K562 (cell line): ENCODE measurements around the gene CCDC85B. TPM values are rescaled to one million over a fixed set of nuclear protein-coding genes. Genes with fewer than 3 reads are reported as not detected.
A peak's percentile ranks its signal among the peaks of the same experiment; 100 is the strongest.

Source experiments
- CBX5 ChIP-seq: IDR thresholded peaks from 2 replicates; pipeline ENCODE4 v1.6.1; 2014; ENCODE audit warnings: low read depth, borderline replicate concordance
- ETV6 ChIP-seq, 3 experiments: fragments of 150-350 bp in 1 of 3; sonication (generic) in 1 of 3; formaldehyde crosslinking in 1 of 3; IDR thresholded peaks; 2 replicates each; pipeline versions ENCODE4 v1.6.1 to v1.8.0; 2014 to 2022; ENCODE audit warnings: borderline replicate concordance in 2 of 3, low read depth in 2 of 3, antibody characterized with exemption in 1 of 3, low read length in 1 of 3, mild to moderate bottlenecking in 1 of 3, missing genetic modification reagents in 1 of 3
- FIP1L1 ChIP-seq: fragments of 200-400 bp; formaldehyde crosslinking; IDR thresholded peaks from 2 replicates; pipeline ENCODE4 v1.6.1; 2018; ENCODE audit warnings: mild to moderate bottlenecking, low read depth, low read length; ENCODE audit not compliant: poor library complexity, severe bottlenecking
- FOXA3 ChIP-seq, 2 experiments: fragments of 450-650 bp in 1 of 2; sonication (generic) in 1 of 2; formaldehyde crosslinking; IDR thresholded peaks in 1 of 2; conservative IDR thresholded peaks in 1 of 2; 2 replicates each; pipeline versions ENCODE4 v1.4.0 to v1.8.0; 2020 to 2022; ENCODE audit warnings: mild to moderate bottlenecking in 2 of 2, missing genetic modification reagents in 1 of 2
- GTF2B ChIP-seq: IDR thresholded peaks from 2 replicates; pipeline ENCODE4 v1.6.1; 2011; ENCODE audit not compliant: insufficient read length; ENCODE audit errors: extremely low read depth
- HCFC1 ChIP-seq: IDR thresholded peaks from 2 replicates; pipeline ENCODE4 v1.6.1; 2012; ENCODE audit warnings: low read depth, low read length, improper control_type of control experiment
- HDAC2 ChIP-seq: fragments of 450-650 bp; IDR thresholded peaks from 2 replicates; pipeline ENCODE4 v1.6.1; 2016; ENCODE audit warnings: mild to moderate bottlenecking
- HDGF ChIP-seq: fragments of 450-650 bp; IDR thresholded peaks from 2 replicates; pipeline ENCODE4 v1.6.1; 2016
- IRF2 ChIP-seq: sonication (generic); formaldehyde crosslinking; IDR thresholded peaks from 2 replicates; pipeline ENCODE4 v1.8.1; 2022; ENCODE audit warnings: mild to moderate bottlenecking, missing genetic modification reagents
- KAT8 ChIP-seq: fragments of 450-650 bp; IDR thresholded peaks from 2 replicates; pipeline ENCODE4 v1.6.1; 2016; ENCODE audit warnings: low read depth, mild to moderate bottlenecking
- NCOA6 ChIP-seq: fragments of 450-650 bp; IDR thresholded peaks from 2 replicates; pipeline ENCODE4 v1.6.1; 2017; ENCODE audit warnings: mild to moderate bottlenecking
- RBM39 ChIP-seq: fragments of 200-400 bp; formaldehyde crosslinking; optimal IDR thresholded peaks from 2 replicates; pipeline ENCODE3; 2018; ENCODE audit warnings: low read depth, low read length
- SLC30A9 ChIP-seq: fragments of 250-450 bp; sonication (Bioruptor Pico); IDR thresholded peaks from 2 replicates; pipeline ENCODE4 v1.8.0; 2022; ENCODE audit warnings: mild to moderate bottlenecking, moderate library complexity
- SMARCA4 ChIP-seq: fragments of 450-650 bp; IDR thresholded peaks from 2 replicates; pipeline ENCODE4 v1.6.1; 2016
- TAF7 ChIP-seq: fragments of 450-650 bp; IDR thresholded peaks from 2 replicates; pipeline ENCODE4 v1.6.1; 2016; ENCODE audit warnings: missing genetic modification characterization, missing compliant biosample characterization
- TFE3 ChIP-seq: fragments of 450-650 bp; formaldehyde crosslinking; IDR thresholded peaks from 2 replicates; pipeline ENCODE4 v1.4.0; 2020; ENCODE audit warnings: mild to moderate bottlenecking, mixed read lengths
- THAP12 ChIP-seq: fragments of 250-450 bp; sonication (Bioruptor Pico); IDR thresholded peaks from 2 replicates; pipeline ENCODE4 v1.9.0; 2021; ENCODE audit warnings: mild to moderate bottlenecking, inconsistent platforms
- WHSC1 ChIP-seq: IDR thresholded peaks from one replicate; pipeline ENCODE4 v1.6.1; 2012; ENCODE audit warnings: low read length, control low read depth, inconsistent platforms
- YY1 ChIP-seq, 3 experiments: IDR thresholded peaks; 2 replicates each; pipeline ENCODE4 v1.6.1; 2011; ENCODE audit warnings: low read length in 2 of 3, mild to moderate bottlenecking in 2 of 3, moderate library complexity in 2 of 3, borderline replicate concordance in 1 of 3, control low read depth in 1 of 3, low read depth in 1 of 3; ENCODE audit not compliant: insufficient read depth in 3 of 3, insufficient replicate concordance in 2 of 3, control insufficient read depth in 1 of 3, insufficient read length in 1 of 3; ENCODE audit errors: extremely low read depth in 1 of 3
- ZNF3 ChIP-seq: fragments of 250-450 bp; sonication (Bioruptor Pico); IDR thresholded peaks from 2 replicates; pipeline ENCODE4 v1.5.0; 2021; ENCODE audit warnings: mild to moderate bottlenecking, moderate library complexity
- polyA plus RNA-seq, 8 experiments: library from polyadenylated mRNA; depleted of rRNA in 4 of 8; stranded (reverse) in 5 of 8; unstranded in 3 of 8; fragments of >200 nt; fragmentation: Nextera tagmentation in 2 of 8; fragmentation: Illumina TruSeq in 1 of 8; extraction: Ambion mirVana in 2 of 8; extraction: Trizol in 1 of 8; gene quantifications; 2 replicates each; pipeline versions ENCODE4 v1.2.1 to v1.2.3, GENCODE V29; 2011 to 2014; ENCODE audit warnings: inconsistent platforms in 1 of 8, missing spikeins in 1 of 8
- total RNA-seq, 7 experiments: library from RNA; depleted of rRNA in 6 of 7; stranded (reverse); fragments of >200 nt in 6 of 7; fragmentation: Illumina TruSeq in 2 of 7; extraction: Trizol in 2 of 7; gene quantifications; 2 replicates each; pipeline versions ENCODE4 v1.2.1 to v1.2.3, GENCODE V29; 2011 to 2021; ENCODE audit warnings: low replicate concordance in 1 of 7

CCDC85B gene
- total and polyA plus RNA-seq, 9 of the 15 experiments (the other 6 are each of a cell fraction or from before 2014, with no cell fraction given), result 0.14 to 138 (median 6.2) TPM

GRCh38 chr11:65873318-65874156, 16.9 kb upstream of the CCDC85B start (continued):
- no peak for TF ChIP-seq KAT8
- no peak for TF ChIP-seq GTF2B
- no peak for TF ChIP-seq NCOA6
- no peak for TF ChIP-seq ZNF3 (CRISPR knock-in tag)
- TF ChIP-seq RBM39, result no peak
- no peak for TF ChIP-seq FOXA3 (CRISPR knock-in tag; conservative IDR thresholded peaks at IDR 0.05 in 1 of 2, IDR thresholded peaks at IDR 0.05 in 1 of 2)
- no peak for TF ChIP-seq SLC30A9 (CRISPR knock-in tag)
- no peak for TF ChIP-seq HCFC1
- no peak for TF ChIP-seq TAF7 (tag)
- TF ChIP-seq WHSC1, result no peak
- TF ChIP-seq HDGF, result no peak
- TF ChIP-seq CBX5, result no peak
- peak; percentile 26; the same call in 1 of the 2 replicates for TF ChIP-seq SMARCA4
- no peak for TF ChIP-seq FIP1L1
- TF ChIP-seq YY1 (IDR thresholded peaks at IDR 0.05; ENCODE audit: borderline replicate concordance in 1 of 3, control insufficient read depth in 1 of 3, extremely low read depth in 1 of 3, insufficient read depth in 3 of 3, insufficient read length in 1 of 3, insufficient replicate concordance in 2 of 3, low read depth in 1 of 3, low read length in 2 of 3), result peak in 1 of 3 experiments; percentile 7
- peak; percentile 71 for TF ChIP-seq TFE3 (CRISPR knock-in tag)
- TF ChIP-seq ETV6 (IDR thresholded peaks at IDR 0.05; ENCODE audit: borderline replicate concordance in 1 of 2, low read depth in 2 of 2, low read length in 1 of 2), result no peak
- TF ChIP-seq ETV6 (CRISPR knock-in tag; IDR thresholded peaks at IDR 0.05; ENCODE audit: borderline replicate concordance), result no peak
- TF ChIP-seq IRF2 (CRISPR knock-in tag), result no peak
- peak; percentile 52; the same call in 1 of the 2 replicates for TF ChIP-seq HDAC2
- peak; percentile 52; the same call in 1 of the 2 replicates for TF ChIP-seq THAP12 (CRISPR knock-in tag)
